AG09309 (cell line): Measurements from ENCODE around the gene PPIF.

Source experiments
- DNase-seq: peaks from one replicate; pipeline ENCODE4 v3.0.0-alpha.2; 2010; ENCODE audit warnings: low read depth
- H3K4me3 ChIP-seq: 2 replicates; pipeline ENCODE4 v1.5.1; 2011; ENCODE audit warnings: mild to moderate bottlenecking, low read depth, low read length, moderate library complexity; ENCODE audit not compliant: control insufficient read depth
- CTCF ChIP-seq: IDR thresholded peaks from 2 replicates; pipeline ENCODE4 v1.5.1; 2011; ENCODE audit warnings: mild to moderate bottlenecking, low read depth, low read length, inconsistent platforms; ENCODE audit not compliant: insufficient read depth, control insufficient read depth; ENCODE audit errors: missing control alignments

PPIF gene

GRCh38 chr10:79375321-79376077, 28.2 kb downstream of the PPIF start:
- no peak overlapping the region for H3K4me3 ChIP-seq
- TF ChIP-seq CTCF: no peak
- DNase-seq: no peak

GRCh38 chr10:79376078-79376628, 28.9 kb downstream of the PPIF start:
- DNase-seq: no peak
- H3K4me3 ChIP-seq: no peak overlapping the region
- TF ChIP-seq CTCF: no peak

- no peak for TF ChIP-seq CTCF
- DNase-seq: no peak
- no peak overlapping the region for H3K4me3 ChIP-seq
Measured at GRCh38 chr10:79376751-79377556, 29.7 kb downstream of the PPIF start.

GRCh38 chr10:79377557-79378382, 30.5 kb downstream of the PPIF start:
- no peak for DNase-seq
- H3K4me3 ChIP-seq: no peak overlapping the region
- TF ChIP-seq CTCF: no peak

- no peak overlapping the region for H3K4me3 ChIP-seq
- no peak for DNase-seq
- no peak for TF ChIP-seq CTCF
Measured at GRCh38 chr10:79378383-79378646, 31.0 kb downstream of the PPIF start.
